ENCODE results near the gene MANEA.
A peak's percentile ranks its signal among the peaks of the same experiment; 100 is the strongest.
"Not testable (repeated sequence)": the region's sequence is repeated elsewhere in the genome, so short reads cannot be mapped to it uniquely, and the experiment has no call there.

Gene MANEA, protein sequence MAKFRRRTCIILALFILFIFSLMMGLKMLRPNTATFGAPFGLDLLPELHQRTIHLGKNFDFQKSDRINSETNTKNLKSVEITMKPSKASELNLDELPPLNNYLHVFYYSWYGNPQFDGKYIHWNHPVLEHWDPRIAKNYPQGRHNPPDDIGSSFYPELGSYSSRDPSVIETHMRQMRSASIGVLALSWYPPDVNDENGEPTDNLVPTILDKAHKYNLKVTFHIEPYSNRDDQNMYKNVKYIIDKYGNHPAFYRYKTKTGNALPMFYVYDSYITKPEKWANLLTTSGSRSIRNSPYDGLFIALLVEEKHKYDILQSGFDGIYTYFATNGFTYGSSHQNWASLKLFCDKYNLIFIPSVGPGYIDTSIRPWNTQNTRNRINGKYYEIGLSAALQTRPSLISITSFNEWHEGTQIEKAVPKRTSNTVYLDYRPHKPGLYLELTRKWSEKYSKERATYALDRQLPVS

DNA sequence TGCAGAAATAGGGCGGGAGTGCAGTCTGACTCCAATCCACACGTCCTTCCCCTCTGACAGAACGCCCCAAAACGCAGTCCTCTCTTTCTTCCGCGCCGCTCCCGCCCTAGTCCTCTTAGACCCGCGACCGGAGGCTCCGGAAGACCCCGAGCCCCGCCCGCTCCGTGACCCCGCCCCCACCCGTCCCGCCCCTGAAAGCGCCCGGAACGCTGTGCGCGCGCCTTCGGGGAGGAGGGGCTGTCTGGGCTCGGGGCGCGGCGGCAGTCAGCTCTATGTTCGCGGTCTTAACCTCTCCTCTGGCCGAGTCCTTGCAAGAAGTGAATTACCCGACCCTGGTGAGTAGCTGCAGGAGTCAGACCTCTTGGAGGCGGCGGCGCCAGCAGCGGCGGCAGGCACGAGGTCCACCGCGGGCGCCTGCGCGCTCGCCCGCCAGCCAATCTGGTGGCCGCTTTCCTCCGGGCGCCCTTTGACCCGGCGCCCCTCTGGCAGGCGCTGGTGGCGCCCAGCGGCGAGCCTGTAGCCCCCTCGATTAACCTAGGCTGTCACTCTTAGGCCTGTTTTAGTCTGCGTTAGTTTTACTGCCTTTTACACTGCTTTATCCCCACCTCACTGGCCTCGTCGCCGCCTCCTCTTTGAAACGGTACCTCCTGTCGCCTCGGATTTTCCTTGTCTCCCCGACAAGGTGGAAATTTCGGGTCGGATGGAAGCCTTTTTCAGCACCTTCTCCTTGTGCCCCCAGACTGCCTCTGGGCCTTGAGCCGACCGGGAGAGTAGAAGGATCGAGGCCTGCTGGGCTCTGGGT is at the start of gene MANEA:
TSS of gene MANEA (plus strand) at position 232 of the 802 bp plus-strand sequence. CDS start 8,905 bp downstream, outside the sequence.
- peak in 55 of 56 donors; percentile 14 to 94 (median 80) for DNase-seq

DNA sequence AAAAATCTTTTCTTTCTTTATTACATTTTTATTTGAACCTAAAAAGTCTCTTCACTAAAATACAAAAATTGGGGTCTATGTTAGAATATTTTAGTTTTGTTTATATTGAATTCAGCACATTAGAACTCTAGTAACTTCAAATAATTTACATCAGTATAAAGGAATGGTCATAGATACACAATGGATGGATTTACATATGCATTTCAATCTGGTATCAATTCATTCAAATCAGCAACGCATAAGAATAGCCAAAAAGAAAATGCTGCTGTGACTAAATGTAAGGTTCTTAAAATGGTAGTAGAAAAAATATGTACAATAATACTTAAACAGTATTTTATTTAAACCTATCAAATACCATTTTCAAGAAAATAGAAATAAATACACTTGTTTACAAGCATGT is 47.6 kb upstream of the MANEA start:
- no peak for DNase-seq

DNA sequence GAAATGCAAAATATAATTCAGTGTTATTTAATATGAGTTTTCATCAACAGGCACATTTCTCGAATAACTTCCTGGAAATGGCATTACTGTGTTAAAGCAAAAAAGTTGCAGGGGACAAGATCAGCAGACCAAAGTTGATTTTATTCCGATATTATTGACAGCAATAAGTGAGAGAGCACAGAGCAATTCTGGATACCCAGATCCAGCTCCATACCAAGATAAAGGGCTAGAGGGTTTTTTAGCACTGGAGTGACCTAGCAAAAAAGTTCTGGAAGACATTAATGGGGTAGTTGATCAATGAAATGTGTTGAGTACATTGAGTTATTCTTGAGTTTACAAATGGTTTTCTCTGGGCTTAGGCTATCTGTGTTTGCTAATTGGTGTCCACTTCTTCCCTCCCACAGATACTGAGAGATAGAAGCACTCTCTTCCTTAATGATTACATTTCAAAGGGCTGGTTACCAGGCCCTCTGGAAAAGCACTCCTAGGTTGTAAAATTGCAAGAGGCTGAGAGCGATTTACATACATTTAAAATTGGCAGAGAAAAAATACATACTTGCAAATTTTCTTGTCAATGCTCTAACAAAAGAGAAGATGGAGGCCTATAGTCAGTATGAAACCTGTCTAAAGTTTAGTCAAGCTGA is 47.0 kb upstream of the MANEA start:
- DNase-seq: no peak

DNA sequence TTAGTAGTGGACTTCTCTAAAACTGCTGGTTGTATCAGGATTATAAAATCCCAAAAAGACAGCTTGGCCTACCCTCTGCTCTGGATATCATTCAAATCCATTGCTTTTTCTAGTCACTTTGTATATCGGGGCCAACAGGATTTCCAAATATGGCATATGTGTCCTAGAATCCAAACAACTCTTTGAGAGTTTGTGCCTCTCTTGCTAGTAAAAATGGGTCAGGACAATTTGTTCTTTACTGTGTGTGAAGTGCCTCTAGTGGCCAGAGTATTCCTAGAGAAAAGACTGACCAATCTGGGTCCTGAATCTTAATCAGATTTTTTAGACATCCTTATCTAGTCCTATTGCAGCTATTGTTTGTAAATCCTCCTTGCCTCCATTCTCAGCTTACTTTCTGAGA is 33.5 kb upstream of the MANEA start:
- no peak for DNase-seq

DNA sequence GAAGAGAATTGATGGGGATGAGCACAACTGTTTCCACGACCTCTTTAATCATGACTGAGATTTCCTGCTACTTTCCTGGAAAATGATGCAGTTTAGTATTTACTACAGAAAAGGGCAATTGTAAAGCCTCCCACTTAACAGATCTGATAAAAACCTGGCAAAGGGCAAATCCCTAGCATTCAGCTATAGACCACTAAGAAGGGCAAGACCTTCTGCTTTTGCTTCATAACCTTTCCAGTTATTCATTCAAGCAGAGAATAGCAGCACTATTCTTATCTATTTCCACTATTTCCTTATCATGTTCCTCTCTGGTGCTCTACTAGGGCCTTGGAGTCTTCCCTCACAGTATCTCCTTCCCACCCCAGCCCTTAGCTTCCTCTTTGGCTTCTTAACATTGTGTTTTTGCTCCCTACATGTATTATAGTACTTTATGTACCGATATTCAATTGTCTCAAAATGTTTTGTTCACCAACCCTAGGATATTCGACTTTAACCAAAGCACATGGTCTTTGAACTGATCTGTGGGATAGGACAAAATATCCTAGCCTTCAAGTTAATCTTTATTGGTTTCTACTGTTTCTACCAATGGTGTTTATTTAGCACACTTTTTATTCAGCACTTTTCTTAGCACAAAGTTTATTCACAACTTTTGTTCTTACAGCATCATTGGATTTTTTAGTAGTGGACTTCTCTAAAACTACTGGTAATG is 32.7 kb upstream of the MANEA start:
- DNase-seq: no peak

DNA sequence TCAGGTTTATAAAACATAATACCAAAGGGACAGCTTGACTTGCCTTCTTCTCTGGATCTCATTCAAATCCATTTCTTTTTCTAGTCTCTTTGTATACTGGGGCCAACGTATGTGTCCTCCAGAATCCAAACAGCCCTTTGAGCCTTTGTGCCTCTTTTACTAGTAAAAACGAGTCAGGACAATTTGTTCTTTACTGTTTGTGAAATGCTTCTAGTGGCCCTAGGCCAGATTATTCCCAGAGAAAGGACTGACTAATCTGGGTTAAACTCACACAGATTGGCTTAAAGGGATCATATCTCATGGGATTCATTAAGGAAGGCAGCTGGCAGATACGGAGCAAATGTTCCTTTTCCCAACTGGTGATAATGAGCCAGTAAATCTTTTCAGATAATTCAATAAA is 32.1 kb upstream of the MANEA start:
- DNase-seq: no peak

DNA sequence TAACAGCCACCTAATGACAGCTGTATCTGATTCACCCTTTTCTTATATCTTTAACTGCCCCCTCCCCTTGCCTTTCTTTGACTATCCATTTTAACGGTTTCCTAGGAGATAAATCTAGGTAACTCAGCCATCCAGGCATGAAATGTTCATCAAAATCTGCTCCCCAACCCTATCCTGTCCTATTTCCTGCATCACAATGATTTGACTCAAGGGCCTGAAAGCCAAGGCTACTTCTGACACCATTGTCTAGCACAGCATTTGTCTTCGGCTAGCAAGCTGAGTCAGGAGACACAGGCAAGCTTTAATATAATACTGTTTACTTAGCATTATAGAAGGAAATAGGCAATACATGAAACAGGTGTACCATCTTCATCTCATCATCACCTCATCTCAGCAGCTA is 31.6 kb upstream of the MANEA start:
- DNase-seq: no peak

DNA sequence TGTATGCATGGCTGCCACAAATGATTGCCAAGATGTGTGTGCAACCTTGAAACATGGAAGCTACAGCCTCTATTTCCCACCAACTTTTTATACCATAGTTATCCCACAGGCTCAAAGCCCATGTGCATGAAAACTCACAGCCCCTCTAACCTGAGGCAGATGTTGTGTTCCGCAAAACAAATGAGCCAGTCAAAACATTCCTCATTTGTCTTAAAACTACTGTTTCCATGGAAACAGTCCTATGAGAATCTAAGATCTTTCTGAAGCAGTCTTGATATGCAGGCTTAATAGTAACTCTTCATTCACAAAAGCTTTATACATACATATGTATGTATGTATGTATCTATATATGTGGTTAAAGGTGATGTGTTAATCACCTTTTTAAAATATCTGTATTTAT is 31.2 kb upstream of the MANEA start:
- no peak for DNase-seq

DNA sequence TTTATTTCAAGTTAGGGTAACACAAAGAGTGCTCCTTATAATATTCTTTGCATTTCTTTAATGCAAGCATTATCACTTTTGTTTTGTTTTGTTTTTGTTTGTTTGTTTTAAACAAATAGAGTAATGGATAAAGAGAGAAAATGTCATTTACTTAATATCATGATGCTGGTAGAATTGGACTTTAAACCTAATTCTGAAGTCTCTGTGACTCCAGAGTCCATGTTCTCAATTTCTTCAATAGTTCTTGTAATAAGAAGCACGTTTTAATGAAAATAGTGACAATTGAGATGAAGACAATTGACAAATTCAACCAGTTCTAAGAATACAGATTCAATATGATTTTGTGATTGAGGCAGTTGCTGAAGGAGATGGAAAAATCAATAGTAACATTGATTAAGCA is 30.3 kb upstream of the MANEA start:
- DNase-seq: no peak

DNA sequence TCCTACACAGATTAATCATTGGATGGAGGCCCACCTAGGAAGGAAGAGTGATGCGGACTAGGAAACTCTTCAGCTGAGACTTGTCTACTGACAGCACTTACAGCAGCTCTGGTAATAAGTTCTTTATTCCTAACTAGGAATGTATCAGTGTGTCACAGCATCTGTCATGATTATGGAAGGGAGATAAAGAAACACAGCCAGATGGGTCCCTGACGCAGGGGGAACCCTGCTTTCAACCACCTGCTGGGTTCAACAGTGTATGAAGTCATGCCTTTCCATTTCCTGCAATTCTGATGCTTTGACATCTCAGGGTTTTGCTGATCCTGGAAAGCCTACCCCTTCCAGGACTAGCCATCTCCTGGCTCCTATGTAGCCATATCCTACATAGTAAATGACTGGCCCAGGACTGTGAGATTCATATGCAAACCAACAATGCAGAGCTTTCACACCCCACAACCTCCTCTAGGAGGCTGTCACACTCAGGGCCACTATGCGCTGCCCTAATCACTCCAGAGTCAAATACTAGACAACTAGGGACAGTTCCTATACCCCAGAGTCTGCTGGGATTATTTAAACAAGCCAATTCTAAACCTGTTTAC is 29.0 kb upstream of the MANEA start:
- DNase-seq: no peak

DNA sequence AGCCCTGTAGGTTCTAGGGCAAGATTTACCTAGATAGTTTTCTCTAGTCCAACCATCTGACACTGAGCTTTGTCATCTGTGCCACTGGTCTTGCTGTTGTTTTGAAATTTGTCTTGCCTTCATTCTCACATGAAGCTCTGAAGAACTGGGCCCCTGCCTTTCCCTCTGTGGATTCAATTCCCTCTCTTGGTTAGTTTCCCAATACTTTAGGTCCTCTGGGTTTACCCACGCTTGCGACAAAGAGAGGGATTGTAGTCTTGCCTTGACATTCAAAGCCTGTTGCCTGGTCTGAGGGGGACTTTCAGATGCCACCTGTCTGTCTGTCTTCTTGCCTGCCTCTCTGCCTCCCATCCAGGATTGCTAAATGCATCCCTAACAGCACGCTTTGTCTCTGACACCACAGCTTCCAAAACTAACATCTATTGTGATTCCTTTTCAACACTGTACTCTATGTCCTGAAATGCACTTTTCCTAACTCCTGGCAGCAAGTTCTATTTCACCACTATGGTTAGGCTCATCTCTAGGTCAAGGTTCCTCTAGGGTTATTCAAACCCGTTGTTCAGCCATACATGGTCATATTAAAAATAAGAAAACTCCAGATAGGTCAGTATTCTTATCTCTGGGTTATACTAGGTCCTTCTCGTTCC is 25.5 kb upstream of the MANEA start:
- DNase-seq: no peak

DNA sequence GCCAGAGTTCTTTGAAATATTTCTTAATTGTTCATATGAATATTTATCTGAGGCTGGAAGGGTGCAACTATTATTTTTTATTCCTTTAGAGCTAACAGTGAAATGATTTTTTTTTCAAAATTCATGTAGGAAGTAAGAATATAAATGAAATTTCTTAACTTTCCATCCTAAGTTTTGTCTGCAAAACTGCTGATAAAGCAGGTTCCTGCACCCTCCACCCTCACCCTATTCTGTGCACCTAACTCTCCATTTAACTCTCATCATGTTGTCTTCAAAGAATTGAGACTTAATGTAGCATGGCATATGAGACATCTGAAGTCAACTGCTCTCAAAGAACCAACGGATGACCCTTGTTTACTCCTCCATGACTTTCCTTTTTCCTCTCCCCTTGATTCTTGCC is 23.5 kb upstream of the MANEA start:
- no peak for DNase-seq

DNA sequence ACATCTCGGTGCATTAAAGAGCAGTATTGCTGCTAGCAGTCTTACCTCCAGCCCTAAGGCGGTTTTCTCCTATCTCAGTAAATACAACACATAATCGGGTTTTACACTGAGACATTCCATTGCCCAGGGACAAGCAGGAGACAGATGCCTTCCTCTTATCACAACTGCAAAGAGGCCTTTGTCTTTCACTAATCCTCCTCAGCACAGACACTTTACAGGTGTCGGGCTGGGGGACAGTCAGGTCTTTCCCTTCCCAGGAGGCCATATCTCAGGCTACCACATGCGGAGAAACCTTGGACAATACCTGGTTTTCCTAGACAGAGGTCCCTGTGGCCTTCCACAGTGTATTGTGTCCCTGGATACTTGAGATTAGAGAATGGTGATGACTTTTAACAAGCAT is 16.4 kb upstream of the MANEA start:
- not testable (repeated sequence) for DNase-seq

DNA sequence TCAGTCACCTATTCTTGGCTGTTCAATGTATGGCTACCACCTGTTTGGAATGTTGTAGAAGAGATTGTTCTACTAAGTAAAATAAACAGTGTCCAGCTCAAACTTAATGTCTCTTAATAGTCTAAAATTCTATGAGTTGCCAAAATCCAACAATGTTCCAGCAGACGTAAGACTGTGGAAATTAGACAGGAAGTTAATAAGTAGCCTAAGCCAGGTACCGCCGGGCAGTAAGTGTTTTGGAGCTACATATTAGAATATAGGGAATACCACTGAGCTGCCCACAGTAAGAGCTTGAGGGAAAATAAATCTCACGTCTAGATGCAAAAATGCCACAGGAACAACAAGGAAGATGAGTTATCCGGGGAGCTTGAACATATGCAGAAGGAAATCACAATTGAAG is 7.8 kb upstream of the MANEA start:
- DNase-seq: no peak

DNA sequence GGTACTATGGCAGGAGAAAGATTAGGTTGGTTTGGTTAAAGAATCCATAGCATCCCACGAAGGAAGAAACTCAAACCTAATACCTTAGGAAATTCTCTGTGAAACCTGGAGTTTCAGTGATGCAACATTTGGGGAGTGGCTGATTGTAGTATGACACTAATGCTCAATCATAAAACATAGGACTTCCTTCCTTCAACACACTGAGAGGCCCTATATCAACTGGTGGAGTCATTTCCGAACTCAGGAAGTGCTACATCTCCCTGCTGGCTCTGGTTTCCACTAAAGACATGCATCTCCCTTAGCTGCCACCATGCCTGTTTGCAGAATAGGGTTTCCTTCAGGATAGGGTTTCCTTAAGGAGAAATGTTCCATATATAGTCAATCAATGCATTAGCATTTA is 5.2 kb upstream of the MANEA start:
- no peak for DNase-seq

DNA sequence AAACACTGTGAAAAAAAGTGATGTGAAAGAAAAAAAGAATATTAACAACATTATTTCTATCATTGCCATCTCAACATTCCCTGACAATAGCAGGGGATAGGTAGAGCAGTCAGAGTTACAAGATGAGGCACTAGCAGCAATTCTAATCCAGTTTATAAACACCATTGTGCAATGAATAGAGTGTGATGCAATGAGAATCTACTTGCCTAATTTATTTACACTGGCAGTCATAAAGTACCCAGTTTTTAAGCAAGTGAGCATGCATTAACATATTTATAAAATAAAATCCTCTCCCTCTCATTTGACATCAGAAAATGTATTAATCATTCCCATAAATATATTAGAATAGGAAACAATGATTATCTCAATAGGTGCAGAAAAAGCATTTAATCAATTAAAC is 2.5 kb upstream of the MANEA start:
- DNase-seq: no peak

DNA sequence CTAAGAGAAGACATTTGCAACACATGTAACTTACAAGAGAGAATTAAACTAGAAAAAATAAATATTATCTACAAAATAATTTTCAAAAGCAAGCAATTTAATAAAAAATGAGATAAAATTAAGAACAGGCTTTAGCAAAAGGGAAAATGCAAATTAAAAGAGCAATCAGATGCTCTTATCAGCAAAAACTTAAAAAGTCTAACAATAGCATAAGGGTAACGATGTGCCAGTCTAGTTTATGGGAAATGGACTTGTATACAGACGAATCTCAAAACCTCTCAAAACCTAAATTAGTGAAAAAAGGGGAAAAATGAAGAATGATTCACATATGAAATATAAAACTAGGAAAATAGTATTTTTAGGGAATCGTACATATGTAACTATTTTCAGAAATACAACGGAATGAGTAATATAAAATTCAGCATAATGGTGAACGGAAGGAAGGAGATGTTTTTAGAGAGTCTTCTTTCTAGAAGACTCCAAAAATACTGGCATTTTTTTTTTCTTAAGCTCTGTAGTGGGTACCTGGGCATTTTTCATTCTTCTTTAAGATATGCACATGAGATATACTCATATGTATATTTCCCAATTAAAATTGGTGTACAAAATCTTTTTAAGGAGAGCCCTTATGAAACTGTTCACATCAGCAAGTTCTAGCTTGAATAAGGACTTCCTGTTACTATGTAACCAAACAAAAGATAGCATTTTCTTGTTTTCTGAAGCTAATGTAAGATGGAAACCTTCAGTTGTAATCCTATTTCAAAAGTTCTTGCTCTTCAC is 927 bp upstream of the MANEA start:
- DNase-seq: no peak

DNA sequence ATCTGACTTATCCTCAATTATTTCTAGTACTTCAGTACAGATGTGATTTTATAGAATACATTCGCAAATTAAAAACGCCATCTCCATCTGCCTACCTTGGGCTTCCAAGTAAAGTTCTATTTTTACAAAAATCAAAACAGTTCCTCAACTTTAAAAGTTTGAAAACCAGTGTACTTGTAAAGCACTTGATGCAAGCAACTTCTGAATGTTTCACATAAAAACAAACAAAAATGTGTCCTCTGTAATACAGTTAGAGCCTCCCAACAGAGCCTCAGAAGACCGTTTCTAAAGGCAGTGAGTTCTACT is 384 bp upstream of the MANEA start:
- DNase-seq: no peak

DNA sequence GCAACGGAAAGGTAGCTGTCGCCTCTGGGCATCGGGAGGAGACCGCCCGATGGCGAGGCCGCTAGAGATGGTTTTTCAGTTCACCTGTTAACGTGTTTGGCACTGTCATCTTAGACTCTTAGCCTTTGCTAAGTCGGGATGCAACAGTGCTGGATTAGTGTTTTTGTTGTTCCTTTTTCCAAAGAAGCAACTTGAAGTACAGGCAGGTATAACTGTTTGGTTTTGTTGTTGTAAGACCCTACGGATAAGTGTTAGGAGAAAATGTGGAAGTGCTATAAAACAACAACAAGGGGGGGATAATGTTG is 723 bp downstream of the MANEA start:
- DNase-seq: peak in 1 of 56 donors; percentile 33

DNA sequence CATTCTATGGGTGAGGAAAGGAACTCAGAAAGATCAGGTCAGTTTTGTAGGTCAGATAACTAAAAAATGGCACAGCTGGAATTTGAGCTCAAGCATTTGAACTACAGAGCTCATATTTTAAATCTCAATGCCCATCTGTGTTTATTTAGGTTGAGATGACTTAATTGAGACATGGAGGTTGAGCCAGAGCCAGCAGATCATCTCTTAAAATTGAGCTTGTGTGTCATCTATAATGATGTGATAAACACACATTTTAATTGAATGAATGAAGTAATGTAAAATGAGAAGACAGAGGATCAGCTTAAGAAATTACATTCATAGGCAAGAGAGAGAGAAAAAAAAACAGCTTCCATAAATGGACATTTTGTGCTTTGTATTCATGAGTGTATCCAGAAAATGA is 3.7 kb downstream of the MANEA start:
- DNase-seq: no peak
